Prostate gland (tissue), 2 donors: ENCODE measurements around the gene RAD51B. TPM values are rescaled to one million over a fixed set of nuclear protein-coding genes. Genes with fewer than 3 reads are reported as not detected.

Source experiments
- DNase-seq: peaks from one replicate; pipeline ENCODE4 v3.0.0-alpha.2; 2019; ENCODE audit warnings: low spot score
- H3K27ac ChIP-seq, 2 donors: fragments of 200-600 bp; sonication (generic); 2 replicates each; pipeline ENCODE4 v1.5.1; 2017 to 2019
- H3K27me3 ChIP-seq: fragments of 200-600 bp; sonication (generic); replicated peaks from 2 replicates; pipeline ENCODE4 v1.5.1; 2019; ENCODE audit not compliant: insufficient read depth
- H3K36me3 ChIP-seq, 2 donors: fragments of 200-600 bp; sonication (generic); 1 replicate in 1 of 2; 2 replicates in 1 of 2; pipeline versions ENCODE4 v1.5.1 to v1.8.1; 2017 to 2019
- H3K4me1 ChIP-seq: fragments of 200-600 bp; sonication (generic); replicated peaks from 2 replicates; pipeline ENCODE4 v1.5.1; 2019
- H3K4me3 ChIP-seq, 2 donors: fragments of 200-600 bp; sonication (generic); 2 replicates each; pipeline ENCODE4 v1.5.1; 2017 to 2019
- H3K9me3 ChIP-seq: fragments of 200-600 bp; sonication (generic); 2 replicates; pipeline ENCODE4 v1.5.1; 2017
- CTCF ChIP-seq, 4 experiments: fragments of 200-600 bp in 2 of 4; fragments of 450-650 bp in 2 of 4; sonication (generic) in 2 of 4; IDR thresholded peaks; 1 replicate in 3 of 4; 2 replicates in 1 of 4; pipeline ENCODE4 v1.5.1; 2016 to 2019; ENCODE audit warnings: antibody characterized with exemption in 4 of 4, mild to moderate bottlenecking in 2 of 4, moderate library complexity in 2 of 4
- POLR2A ChIP-seq: fragments of 450-650 bp; IDR thresholded peaks from one replicate; pipeline ENCODE4 v1.6.1; 2016; ENCODE audit warnings: antibody characterized with exemption, mild to moderate bottlenecking
- POLR2AphosphoS5 ChIP-seq: sonication (generic); formaldehyde crosslinking; IDR thresholded peaks from one replicate; pipeline ENCODE4 v1.6.1; 2017; ENCODE audit warnings: antibody characterized with exemption
- WGBS: methylation state at CpG from one replicate; pipeline ENCODE4 v1.1.5; 2018; 5-methylcytosine and 5-hydroxymethylcytosine counted together
- intact Hi-C: fragments of 100-400 bp; cut with DNase I; formaldehyde crosslinking; loops from one replicate; pipeline ENCODE4 v1.14.2; 2022
- total RNA-seq, 2 donors: library from RNA; depleted of rRNA; stranded (reverse); fragments of >200 nt; gene quantifications; one replicate each; pipeline ENCODE4 v1.1.0, GENCODE V29; 2016

The RAD51B gene
- total RNA-seq, 2 donors from 2014 or later: 14.9 to 35.8 TPM

- Histone ChIP-seq H3K27ac (no peak overlapping the region), H3K4me1 (no peaks in the 10 kb centered on the region), H3K9me3 (no peaks in the 10 kb centered on the region), H3K4me3 (no peak overlapping the region), H3K36me3 (no peaks in the 10 kb centered on the region), H3K27me3 (no peaks in the 10 kb centered on the region)
- intact Hi-C loops: no loop called here
- TF ChIP-seq CTCF (IDR thresholded peaks at IDR 0.05) (no peak), POLR2A (no peak), POLR2AphosphoS5 (no peak)
- DNase-seq: no peak
- 93% methylated on average over 1 of the region's 1 CpG for WGBS
Observed at GRCh38 chr14:68051146-68051545, 231.6 kb downstream of the RAD51B start.

- Histone ChIP-seq H3K4me3 (no peak overlapping the region), H3K9me3 (no peaks in the 10 kb centered on the region), H3K27me3 (no peaks in the 10 kb centered on the region), H3K27ac (no peak overlapping the region), H3K4me1 (no peaks in the 10 kb centered on the region), H3K36me3 (no peaks in the 10 kb centered on the region)
- no peak for DNase-seq
- 32% methylated on average over 1 of the region's 1 CpG for WGBS
- intact Hi-C loops: no loop called here
- TF ChIP-seq POLR2A: no peak
- no peak for TF ChIP-seq POLR2AphosphoS5
- no peak for TF ChIP-seq CTCF (IDR thresholded peaks at IDR 0.05)
Observed at GRCh38 chr14:68060198-68060597, 240.6 kb downstream of the RAD51B start.

- Histone ChIP-seq H3K4me1 (no peaks in the 10 kb centered on the region), H3K9me3 (no peaks in the 10 kb centered on the region), H3K27ac (no peak overlapping the region), H3K4me3 (no peak overlapping the region), H3K27me3 (no peaks in the 10 kb centered on the region), H3K36me3 (no peaks in the 10 kb centered on the region)
- intact Hi-C loops: no loop called here
- WGBS: 97% methylated on average over 2 of the region's 2 CpGs
- no peak for DNase-seq
- TF ChIP-seq POLR2A (no peak), POLR2AphosphoS5 (no peak), CTCF (IDR thresholded peaks at IDR 0.05) (no peak)
Observed at GRCh38 chr14:68062651-68063050, 243.1 kb downstream of the RAD51B start.

GRCh38 chr14:68065322-68065721, 245.7 kb downstream of the RAD51B start:
- intact Hi-C loops: no loop called here
- H3K9me3 ChIP-seq: no peaks in the 10 kb centered on the region
- WGBS: 98% methylated on average over 3 of the region's 3 CpGs
- no peaks in the 10 kb centered on the region for H3K36me3 ChIP-seq
- DNase-seq: no peak
- TF ChIP-seq POLR2AphosphoS5 (no peak), POLR2A (no peak), CTCF (IDR thresholded peaks at IDR 0.05) (no peak)
- no peak overlapping the region for H3K4me3 ChIP-seq
- no peaks in the 10 kb centered on the region for H3K4me1 ChIP-seq
- H3K27ac ChIP-seq: no peak overlapping the region
- H3K27me3 ChIP-seq: no peaks in the 10 kb centered on the region

- WGBS: 77% methylated on average over 3 of the region's 3 CpGs
- Histone ChIP-seq H3K4me3 (no peak overlapping the region), H3K36me3 (no peaks in the 10 kb centered on the region), H3K27me3 (no peaks in the 10 kb centered on the region), H3K27ac (no peak overlapping the region), H3K4me1 (no peaks in the 10 kb centered on the region), H3K9me3 (no peaks in the 10 kb centered on the region)
- intact Hi-C loops: no loop called here
- no peak for TF ChIP-seq CTCF (IDR thresholded peaks at IDR 0.05)
- no peak for TF ChIP-seq POLR2A
- TF ChIP-seq POLR2AphosphoS5: no peak
- DNase-seq: no peak
Observed at GRCh38 chr14:68074765-68075381, 255.3 kb downstream of the RAD51B start.
